GM20431 (cell line): Measurements from ENCODE around the gene ACSS1.

Experiments
- in situ Hi-C: fragments of 300-500 bp; cut with MseI, MboI; formaldehyde crosslinking; loops from one replicate; pipeline ENCODE4 v1.15.0; 2020; ENCODE audit warnings: low sequenced_read_pairs; ENCODE audit not compliant: unreplicated experiment

ACSS1 gene

DNA sequence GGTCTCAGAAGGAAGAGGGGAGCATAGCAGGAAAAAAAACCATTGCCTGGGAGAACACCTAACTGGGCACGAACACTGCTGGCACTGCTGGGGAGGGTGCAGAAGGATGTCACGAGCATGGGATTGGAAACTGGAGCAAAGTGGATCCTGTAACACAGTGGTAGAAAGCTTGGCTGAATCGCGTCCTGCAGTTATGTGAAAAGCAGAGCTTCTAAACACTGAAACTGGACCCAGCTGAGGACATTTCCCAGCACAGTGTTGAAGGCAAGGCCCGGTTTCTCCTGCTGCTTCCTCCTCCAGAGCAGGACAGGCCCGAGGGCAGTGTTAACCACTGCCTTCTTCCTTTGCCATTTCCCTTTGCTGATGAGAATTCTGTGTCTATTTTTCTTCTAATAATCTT, 72.1 kb downstream of the ACSS1 start:
- in situ Hi-C loops = no loop called here

DNA sequence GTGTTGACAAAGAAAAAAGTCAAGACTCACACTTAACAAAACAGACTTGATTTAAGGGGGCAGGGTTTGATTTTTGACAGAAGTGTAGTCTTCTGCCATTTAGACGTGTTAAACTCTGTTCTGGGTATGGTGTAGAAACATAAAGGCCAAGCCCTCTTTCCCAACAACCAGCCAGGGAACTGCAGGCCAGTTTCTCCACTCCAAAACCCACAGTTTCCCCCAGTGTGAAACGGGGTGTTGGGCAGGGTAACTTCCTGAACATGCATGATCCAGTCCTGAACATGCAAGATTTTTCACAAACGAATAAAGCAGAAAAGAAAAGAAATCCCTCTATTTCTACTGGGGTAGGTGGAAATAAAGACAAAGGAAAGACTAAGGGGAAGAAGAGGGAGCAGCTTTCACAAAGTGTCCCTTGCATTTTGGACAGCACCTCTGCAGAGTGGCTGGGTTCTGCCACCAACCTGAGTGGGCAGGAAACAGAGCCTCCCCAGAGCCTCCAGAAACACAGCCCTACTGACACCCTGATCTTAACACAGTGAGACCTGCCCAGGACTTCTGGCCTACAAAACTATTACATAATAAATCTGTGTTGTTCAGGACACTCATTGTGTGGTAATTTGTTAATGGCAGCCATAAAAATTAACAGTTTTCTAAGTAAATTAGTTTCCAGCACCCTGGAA, 72.8 kb downstream of the ACSS1 start:
- in situ Hi-C loops = no loop called here

DNA sequence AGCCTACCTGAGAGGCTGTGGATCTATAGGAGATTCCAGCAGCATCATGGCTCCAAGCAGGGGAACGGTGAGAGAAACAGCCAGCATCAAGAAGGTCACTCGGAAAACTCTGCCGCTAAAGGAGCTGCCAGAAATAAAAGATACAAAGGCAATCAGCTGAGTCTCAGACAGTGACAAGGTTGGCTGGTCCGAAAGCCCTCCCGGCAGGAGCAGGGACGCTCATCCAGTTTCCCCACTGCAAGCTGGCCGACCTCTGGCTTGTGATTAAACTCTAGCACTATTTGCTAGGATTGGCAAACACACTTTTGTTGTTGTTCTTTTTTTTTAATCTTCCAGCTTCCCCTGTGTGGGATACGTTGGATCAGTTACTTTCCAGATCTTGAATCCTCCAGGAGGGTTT, 74.0 kb downstream of the ACSS1 start:
- in situ Hi-C loops = no loop called here

DNA sequence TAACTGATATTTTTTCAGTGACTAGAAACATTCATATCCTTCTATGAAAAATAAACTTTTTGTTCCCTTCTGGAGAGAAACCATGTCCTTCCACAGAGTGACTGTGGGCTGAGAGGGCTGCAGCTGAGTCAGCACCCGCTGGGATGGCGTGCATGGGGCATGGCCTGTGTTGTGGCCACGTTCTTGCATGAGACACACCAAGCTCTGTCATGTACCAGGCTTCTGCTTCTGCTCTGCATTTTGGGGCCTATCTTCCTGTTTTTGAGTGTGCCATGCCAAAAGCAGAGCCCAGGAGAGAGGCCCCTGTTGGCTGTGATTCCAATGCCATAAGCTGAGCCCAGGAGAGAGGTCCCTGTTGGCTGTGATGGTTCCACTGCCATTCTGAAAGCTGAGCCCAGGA, 76.1 kb downstream of the ACSS1 start:
- in situ Hi-C loops = no loop called here

DNA sequence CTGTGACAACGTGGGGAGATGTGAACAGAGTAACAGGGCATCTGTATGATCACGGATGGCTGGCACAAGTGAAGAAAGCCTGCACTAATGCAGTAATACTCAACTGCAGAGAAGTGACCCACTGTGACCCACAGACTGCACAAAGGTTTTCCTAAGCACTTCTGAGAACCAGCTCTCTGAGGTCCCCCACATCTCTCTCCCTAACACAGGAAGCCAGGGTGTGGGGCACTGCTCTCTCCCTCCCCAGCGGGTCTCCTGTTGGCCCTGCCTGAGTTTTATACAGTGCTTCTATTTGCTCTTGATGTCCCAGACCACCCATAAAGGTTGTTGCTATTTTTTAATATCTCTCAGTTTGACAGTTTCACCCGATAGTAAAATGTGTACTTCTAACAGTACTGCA, 76.7 kb downstream of the ACSS1 start:
- in situ Hi-C loops = no loop called here

DNA sequence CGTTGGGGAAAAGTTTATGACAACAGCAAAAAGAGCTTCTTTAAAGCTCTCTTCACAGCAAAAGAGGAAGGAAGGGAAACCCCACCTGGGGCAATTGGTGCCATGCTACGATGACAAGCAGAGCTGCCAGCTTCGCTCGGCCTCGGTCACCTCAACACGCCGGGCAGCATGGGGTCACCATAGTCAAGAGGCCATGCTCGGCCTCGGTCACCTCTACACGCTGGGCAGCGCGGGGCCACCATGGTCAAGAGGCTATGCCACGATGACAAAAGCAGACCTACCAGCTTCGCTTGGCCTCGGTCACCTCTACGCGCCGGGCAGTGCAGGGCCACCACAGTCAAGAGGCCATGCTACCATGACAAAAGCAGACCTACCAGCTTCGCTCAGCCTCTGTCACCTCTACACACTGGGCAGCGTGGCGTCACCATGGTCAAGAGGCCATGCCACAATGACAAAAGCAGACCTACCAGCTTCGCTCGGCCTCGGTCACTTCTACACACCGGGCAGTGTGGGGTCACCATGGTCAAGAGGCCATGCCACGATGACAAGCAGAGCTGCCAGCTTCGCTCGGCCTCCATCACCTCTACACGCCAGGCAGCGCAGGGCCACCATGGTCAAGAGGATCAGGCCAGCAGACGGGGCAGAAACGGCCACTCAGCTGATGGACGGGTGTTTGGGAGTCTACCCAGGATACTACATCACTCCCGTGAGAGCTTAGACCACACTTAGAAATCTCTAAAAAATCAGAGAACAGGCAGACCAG, 77.5 kb downstream of the ACSS1 start:
- in situ Hi-C loops = no loop called here

DNA sequence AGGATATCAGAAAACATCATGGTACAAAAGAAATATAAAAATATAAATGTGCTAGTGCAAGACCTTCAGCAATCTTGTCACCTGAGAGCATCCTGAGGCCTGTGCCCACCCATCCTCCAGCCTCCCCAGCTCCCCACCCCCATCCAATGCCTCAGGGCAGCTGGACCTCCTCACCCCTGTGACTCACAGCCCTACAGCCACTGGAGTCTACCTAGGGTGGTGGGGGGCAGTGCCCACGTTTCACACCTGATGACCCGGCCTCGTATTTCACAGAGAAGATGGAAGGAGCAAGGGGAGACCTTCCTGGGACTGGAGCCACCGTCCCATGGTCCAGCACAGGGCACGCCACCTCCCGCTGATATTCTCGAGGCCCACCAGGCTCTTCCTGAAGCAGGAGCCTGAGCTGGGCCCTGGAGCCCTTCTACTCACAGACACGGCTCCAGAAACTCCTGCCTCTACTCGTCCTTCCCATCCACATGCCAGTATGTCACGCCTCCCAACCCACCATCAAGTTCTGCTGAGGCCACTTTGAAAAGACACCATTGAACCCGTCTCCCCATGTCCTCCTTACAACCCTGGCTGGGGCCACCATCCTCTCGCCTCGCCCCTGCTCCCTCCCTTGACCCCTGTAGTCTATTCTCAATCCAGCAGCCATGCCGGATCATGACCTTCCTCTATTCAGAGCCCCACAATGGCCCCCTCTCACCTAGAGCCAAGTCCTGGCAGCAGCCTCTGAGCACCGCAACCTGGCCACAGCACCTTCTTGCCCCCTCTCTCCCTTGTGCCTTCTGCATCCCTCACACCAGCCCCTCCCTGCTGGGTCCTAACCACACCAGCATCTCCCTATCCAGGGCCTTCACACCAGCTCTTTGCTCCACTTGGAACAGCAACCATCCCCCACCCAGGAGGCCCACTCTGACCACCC, 78.6 kb downstream of the ACSS1 start:
- in situ Hi-C loops = no loop called here

DNA sequence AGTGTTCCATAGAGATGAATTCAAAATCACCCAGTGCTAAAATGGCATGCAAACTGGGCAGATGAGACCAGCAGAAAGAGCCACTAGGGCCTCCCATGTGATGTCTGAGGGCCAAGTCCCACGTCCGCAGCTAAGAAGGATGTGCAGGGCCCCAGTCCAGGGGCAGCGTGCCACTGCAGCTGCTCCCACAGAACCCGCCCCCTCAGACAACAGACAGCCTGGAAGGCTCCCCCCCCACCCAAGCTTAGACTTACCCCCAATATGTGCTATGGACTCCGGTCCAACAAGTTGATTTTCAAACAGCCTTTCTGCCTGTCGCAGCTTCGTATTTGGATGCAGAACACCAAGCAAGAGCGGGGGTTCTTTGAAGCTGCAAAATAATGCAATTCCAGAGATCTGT, 79.4 kb downstream of the ACSS1 start:
- in situ Hi-C loops = no loop called here

DNA sequence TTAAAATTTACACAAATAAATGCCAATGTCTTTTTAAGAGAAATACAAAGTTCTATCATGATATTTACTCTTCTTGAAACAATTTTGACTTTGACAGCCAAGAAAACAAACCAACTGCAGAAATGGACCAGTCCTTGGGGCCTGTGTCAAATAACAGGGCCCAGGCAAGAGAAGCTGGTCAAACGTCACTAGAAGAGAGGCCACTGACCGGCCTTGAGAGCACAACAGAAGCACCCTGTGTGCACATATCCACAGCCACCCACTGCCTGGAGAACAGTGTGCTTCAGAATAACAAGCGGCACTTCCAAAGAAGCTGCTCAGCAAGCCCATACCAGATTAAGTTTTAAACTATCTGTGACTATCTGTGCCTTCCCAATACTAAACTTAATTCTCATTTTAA, 80.1 kb downstream of the ACSS1 start:
- in situ Hi-C loops = no loop called here

DNA sequence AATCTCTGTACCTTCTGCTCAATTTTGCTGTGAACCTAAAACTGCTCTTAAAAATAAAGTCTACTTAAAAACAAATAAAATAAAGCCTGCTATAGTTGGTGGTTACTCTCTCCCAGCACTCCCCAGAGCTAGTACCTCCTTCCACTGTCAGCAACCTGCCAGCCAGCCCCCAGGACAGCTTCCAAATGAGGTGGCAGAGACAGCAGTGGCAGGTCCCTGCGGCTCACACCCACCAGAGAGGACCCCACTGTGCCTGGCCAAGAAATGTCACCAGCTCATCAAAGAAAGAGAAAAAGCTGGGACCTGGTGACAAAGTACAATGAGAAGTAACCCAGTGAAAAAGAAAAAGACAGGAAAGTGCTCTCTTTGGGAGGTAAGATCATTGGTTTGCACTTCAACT, 80.6 kb downstream of the ACSS1 start:
- in situ Hi-C loops = no loop called here

DNA sequence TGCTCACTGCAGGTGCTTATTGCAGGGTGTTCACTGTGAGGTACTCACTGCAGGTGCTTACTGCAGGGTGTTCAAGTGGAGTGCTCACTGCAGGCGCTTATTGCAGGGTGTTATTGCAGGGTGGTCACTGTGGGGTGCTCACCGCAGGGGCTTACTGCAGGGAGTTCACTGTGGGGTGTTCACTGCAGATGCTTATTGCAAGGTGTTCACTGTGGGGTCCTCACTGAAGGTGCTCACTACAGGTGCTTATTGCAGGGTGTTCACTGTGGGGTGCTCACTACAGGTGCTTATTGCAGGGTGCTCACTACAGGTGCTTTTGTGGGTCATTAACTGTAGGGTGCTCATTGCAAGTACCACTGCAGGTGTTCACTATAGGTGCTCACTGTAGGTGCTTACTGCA, 85.6 kb downstream of the ACSS1 start:
- in situ Hi-C loops = no loop called here

DNA sequence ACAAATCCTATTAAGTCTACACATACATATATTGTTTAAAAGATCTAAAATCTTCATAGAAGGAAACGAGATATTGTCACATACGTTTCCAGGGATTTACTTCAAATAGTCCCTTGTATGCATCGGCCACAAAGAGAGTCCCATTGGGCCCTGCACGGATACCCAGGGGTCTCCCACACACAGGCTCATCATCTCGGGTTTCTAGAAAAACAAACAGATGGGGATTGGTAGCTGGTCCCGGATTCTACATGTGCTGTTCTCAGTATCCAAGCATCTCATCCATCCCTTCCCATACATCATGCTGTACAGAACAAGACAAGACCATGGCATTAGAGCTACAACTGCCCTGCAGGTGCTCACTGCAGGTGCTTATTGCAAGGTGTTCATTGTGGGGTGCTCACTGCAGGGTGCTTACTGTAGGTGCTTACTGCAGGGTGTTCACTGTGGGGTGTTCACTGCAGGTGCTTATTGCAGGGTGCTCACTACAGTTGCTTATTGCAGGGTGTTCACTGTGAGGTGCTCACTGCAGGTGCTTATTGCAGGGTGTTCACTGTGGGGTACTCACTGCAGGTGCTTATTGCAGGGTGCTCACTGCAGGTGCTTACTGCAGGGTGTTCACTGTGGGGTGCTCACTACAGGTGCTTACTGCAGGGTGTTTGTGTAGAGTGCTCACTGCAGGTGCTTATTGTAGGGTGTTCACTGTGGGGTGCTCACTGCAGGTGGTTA, 86.4 kb downstream of the ACSS1 start:
- in situ Hi-C loops = no loop called here

DNA sequence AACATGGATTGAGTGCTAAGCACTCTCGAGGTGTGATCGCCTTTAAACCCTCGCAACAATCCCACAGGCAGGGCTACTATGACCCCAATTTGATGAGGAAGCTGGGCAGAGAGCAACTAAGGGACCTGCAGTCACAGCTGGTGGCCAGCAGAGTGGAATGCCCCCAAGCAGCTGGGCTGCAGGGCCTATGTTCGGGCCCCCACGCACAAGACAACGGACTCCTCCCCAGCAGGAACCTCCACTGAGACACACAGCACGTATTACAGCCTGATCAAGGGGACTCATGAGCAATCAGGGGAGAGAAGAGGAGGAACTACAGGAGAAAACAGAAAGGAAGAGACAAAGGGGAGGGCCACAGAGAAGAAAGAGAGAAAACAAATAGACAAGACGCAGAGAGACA, 87.2 kb downstream of the ACSS1 start:
- in situ Hi-C loops = no loop called here

DNA sequence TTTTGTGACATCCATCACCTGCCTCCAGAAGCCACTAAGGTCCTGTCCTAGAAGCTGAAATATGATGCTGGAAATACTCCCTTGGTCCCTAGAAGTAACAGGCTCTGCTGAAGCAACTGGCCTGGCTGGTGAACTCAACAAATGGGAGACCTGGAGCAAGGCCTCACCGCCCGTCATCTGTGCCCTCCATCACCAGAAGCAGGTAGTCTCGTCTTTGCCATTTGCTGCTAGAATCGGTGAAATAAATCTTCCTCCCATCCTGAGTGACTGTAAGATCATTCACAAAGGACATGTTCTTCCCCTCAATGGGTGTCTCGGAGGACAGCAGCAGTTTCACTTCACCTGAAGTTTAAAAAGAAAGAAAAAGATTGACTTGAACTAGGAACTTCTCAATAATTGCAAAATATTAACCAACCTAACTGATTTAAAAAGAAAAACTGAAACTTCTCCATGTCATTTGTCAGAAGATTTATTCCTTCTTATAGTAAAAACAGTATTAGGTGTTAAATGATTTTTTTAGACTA, 87.8 kb downstream of the ACSS1 start:
- in situ Hi-C loops = no loop called here

DNA sequence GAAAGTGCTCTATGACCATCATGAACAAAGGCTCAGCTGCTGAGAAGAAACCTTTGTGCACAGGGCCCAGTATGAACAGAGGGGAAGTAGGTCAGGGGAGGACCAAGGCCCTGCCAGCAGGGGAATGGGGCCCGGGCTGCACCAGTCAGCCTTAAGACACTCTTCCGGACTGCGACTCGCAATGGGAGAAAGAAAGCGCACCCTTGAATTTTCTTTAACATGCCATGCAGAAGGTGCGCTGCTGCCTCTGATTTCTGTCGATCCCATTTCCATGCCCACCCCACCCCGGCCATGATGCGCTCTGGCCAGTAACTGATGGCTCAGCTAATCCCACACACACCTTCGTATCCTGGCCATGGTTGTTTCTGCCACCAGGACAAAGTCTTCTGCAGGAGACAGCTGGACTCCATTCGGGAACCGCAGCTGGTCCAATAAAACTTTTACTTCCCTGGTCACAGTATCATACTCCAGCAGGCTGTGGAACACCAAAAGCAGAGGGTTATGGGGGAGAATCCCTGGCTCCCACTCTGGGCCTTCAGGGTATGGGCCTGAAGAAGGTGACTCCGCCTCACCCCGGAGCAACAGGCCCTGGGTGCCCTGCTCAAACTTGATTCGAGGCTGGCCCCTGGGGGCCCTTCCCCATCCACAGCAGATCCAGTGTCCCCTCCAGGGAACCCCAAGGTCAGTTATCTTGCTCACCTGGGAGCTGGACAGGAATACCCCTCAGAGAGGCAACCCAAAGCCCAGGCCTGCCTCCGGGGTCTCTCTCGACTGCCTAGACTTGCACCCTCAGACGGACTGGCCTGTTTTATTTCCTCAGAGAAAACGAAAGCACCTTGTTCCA, 88.5 kb downstream of the ACSS1 start:
- in situ Hi-C loops = no loop called here

DNA sequence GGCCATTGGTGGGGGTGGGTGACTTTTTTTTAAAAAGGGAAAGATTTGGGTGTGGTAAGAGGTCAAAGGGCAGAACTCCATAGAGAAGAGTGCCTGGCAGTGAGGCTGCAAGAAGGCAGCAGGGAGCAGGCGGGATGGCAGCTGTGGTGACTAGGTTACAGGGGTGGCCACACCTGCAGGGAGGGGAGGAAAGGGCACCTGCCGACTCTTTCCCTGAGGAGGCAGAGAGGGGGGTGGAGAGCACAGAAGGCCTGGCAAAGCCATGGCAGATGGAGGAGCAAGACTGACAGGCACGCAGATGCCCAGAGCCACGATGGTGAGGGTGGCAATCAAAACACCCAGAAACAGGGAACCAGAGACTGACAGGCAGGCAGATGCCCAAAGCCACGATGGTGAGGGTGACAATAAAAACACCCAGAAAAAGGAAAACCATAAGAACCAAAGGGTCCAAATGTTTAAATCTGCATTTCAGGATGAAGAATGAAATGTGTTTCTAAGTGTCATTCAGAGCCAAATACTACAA, 89.6 kb downstream of the ACSS1 start:
- in situ Hi-C loops = no loop called here

DNA sequence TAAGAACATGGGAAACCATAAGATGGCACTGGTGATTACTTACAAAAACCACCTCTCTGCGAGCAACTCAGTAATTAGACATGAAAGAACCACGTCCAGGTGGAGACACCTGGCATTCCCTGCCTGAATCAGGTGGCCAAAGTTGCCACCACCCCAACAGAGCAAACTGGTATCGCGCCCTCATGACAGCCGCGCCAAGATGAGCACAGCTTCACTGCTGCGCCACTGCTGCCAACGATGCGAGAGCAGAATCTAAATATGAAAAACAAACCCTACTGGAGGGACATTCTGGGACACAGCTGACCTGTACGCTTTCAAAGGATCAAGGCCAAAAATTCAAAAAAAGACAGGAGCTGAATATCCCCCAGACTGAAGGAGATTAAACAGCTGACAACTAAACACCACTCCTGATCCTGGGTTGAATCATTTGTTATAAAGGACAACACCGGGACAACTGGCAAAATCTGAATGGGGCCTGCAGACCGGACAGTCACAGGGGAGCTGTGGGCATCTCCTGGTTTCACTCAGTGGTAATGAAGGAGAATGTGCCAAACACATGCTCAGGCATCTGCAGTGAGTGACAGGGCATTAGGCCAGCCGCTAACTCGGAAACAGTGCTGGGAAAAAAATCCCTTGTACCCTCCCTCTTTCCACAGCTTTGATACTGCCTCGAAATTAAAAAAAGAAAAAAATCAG, 91.5 kb downstream of the ACSS1 start:
- in situ Hi-C loops = no loop called here
